ENCODE data around the gene LRRC8E.
A peak's percentile ranks its signal among the peaks of the same experiment; 100 is the strongest.
"Not testable (repeated sequence)": the region's sequence is repeated elsewhere in the genome, so short reads cannot be mapped to it uniquely, and the experiment has no call there.

The LRRC8E gene

DNA sequence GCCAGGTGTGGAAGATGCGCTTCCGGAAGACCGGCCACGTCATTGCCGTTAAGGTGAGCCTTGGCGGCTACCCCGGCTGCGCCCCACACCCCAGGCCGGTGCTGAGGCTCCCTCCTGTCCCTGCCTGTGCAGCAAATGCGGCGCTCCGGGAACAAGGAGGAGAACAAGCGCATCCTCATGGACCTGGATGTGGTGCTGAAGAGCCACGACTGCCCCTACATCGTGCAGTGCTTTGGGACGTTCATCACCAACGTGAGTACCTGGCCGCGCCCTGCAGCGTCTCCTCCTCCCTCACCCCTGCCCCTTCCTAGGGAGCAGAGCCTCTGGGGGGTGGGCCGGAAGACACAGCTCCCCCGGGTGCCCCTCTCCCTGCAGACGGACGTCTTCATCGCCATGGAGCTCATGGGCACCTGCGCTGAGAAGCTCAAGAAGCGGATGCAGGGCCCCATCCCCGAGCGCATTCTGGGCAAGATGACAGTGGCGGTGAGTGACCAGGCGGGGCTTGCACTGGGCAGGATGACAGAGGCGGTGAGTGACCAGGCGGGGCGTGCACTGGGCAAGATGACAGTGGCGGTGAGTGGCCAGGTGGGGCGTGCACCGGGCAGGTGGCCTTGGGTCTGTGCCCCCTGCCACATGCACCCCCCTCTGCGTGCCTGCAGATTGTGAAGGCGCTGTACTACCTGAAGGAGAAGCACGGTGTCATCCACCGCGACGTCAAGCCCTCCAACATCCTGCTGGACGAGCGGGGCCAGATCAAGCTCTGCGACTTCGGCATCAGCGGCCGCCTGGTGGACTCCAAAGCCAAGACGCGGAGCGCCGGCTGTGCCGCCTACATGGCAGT, 22.2 kb downstream of the LRRC8E start:
- no peak for DNase-seq

DNA sequence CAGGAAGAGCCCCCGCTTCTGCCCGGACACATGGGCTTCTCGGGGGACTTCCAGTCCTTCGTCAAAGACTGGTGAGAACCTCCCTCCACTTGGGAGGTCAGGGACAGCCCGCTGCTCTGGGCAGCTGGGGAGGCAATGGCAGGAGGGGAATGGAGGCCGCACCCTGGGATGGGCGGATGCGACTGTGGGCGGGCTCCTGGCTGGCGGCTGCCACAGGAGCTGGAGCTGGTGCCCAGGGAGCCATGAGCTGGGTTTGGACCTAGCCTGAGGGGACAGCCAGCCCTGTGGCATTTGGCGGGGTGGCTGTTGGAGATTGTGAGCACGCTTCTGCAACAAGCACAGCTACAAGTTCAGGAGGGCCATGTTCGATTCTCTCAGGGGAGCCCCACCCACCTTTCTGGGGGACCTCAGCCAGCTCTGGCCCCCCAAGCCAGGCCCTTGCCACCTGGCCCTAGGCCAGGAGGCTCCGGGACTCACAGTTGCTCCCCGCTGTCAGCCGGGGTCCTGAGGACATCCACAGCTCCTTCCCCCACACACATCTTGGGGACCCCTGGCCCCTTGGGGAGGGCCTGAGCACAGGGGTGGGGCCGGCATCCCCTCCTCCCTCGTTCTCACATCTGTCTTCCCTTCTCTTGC, 23.3 kb downstream of the LRRC8E start:
- no peak for DNase-seq

GRCh38 chr19:7912144-7912696, 23.9 kb downstream of the LRRC8E start:
- DNase-seq, result no peak

- DNase-seq, result no peak
These were observed 24.6 kb downstream of the LRRC8E start for GRCh38 chr19:7912697-7913564.

DNA sequence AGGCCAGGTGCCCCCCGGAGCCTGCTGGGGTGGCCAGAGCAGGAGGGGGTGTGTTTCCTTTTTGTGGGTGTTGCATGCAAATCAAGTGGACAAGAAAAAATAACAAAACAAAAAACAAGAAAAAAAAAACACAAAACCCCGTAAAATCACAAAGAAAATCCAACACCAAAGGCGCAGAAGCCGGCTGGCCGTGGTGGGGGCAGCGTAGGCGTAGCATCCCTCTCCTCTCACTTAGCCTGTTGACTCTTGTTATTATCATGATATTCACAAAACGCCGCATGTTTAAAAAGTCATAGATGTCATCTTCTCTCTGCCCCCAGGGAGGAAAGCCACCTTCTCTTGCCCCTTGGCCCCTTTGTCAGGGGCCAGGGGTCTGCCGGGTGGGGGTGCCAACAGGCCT, 25.3 kb downstream of the LRRC8E start:
- DNase-seq, result no peak

- no peak for DNase-seq
These were observed 25.8 kb downstream of the LRRC8E start for GRCh38 chr19:7914099-7914498.

DNA sequence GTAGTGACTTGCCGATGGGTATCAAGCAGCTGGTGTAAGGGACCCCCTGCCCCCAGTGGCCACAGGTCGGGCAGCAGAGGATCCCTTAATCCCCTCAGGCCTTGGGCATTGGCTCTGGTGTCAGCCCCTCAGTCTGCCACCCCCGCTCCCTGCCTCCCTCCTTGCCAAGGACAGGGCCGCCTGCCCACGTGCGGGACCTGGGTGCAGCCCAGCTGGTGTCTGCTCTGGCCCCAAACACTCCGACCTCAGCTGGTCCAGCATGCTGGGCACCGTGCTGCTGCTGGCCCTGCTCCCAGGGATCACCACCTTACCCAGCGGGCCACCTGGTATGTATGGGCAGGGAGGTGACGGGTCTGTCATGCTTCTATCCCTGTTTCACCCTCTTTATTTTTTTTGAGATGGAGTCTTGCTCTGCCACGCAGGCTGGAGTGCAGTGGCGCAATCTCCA, 26.3 kb downstream of the LRRC8E start, which contains the start of gene TGFBR3L:
TGFBR3L (plus strand) TSS at position 233 of the 448 bp plus-strand sequence.
- no peak for DNase-seq

DNA sequence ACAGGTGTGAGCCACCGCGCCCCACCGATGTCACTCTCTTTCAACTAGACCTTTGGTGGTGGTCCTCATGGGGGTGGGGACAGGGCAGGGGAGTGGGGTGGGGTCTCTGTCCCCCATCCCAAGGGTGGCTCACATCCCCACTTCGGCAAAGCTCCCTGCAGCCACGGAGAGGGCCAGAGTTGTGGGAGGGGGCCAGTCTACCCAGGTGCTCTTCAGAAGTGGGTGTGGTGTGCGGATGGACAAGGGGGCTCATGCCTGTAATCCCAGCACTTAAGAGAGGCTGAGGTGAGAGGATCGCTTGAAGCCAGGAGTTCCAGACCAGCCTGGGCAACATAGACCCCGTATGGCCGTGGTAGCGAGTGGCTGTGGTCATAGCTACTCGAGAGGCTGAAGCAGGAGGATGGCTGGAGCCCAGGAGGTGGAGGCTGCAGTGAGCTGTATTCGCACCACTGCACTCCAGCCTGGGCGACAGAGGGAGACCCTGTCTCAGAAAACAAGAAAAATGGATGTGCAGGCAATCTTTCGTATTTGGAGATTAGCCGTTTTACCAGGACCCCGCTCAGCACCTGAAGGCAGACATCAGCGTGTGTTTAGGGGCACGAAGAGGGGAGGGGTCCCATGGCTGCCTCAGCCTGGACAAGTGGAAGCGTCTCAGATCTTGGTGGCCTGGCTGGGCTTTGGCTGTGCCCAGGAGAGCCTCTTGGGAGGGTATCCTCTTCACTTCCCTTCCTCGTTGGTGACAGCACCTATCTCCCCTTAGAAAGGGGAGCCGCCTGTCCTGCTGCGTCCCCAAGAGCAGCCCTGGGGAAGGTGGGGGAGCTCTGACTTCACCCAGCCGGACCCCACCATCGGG, 27.2 kb downstream of the LRRC8E start:
- no peak for DNase-seq

DNA sequence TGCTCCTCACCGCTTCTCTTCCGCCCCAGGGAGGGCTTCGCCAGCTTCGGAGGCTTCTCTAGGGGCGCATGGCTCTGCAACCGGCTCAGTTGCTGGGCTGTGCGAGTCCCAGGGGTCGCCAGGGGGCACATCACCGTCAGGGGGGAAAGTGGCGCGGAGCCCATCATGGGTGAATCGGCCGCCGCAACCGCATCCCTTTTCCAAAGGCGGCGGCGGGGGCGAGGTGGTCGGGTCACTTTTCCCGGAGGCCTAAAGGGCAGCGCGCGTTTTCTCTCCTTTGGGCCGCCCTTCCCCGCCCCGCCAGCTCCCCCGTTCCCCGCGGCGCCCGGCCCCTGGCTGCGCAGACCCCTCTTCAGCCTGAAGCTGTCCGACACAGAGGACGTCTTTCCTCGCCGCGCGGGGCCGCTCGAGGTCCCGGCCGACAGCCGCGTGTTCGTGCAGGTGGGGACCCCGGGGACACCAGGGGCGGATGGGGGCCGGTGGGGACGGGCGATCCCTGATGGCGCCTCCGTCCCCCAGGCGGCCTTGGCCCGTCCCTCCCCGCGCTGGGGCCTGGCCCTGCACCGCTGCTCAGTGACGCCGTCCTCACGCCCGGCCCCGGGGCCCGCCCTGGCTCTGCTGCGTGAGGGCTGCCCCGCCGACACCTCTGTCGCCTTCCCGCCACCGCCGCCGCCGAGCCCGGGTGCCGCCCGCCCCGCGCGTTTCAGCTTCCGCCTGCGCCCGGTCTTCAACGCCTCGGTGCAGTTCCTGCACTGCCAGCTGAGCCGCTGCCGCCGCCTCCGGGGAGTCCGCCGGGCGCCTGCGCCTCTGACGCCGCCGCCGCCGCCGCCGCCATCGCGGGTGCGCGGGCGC, 28.0 kb downstream of the LRRC8E start:
- no peak for DNase-seq

- no peak for DNase-seq
These were observed 28.6 kb downstream of the LRRC8E start for GRCh38 chr19:7916955-7917266.

GRCh38 chr19:7917267-7918061, 29.2 kb downstream of the LRRC8E start:
- no peak for DNase-seq

DNA sequence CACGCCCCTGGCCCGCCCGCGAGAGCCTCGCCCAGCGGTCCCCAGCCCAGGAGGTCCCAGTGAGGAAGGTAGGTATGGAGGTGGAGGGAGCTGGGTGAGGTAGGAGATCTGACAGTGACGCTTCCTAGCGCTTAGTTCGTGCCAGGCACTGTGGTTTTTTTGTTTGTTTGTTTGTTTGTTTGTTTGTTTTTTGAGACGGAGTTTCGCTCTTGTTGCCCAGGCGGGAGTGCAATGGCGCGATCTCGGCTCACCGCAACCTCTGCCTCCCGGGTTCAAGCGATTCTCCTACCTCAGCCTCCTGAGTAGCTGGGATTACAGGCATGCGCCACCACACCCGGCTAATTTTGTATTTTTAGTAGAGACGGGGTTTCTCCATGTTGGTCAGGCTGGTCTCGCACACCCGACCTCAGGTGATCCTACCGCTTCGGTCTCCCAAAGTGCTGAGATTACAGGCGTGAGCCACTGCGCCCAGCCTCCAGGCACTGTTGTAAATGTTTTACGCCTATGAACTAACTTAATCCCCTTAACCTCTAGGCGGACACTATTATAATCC, 29.8 kb downstream of the LRRC8E start:
- DNase-seq, result not testable (repeated sequence)

GRCh38 chr19:7918615-7919421, 30.5 kb downstream of the LRRC8E start:
- DNase-seq, result no peak

DNA sequence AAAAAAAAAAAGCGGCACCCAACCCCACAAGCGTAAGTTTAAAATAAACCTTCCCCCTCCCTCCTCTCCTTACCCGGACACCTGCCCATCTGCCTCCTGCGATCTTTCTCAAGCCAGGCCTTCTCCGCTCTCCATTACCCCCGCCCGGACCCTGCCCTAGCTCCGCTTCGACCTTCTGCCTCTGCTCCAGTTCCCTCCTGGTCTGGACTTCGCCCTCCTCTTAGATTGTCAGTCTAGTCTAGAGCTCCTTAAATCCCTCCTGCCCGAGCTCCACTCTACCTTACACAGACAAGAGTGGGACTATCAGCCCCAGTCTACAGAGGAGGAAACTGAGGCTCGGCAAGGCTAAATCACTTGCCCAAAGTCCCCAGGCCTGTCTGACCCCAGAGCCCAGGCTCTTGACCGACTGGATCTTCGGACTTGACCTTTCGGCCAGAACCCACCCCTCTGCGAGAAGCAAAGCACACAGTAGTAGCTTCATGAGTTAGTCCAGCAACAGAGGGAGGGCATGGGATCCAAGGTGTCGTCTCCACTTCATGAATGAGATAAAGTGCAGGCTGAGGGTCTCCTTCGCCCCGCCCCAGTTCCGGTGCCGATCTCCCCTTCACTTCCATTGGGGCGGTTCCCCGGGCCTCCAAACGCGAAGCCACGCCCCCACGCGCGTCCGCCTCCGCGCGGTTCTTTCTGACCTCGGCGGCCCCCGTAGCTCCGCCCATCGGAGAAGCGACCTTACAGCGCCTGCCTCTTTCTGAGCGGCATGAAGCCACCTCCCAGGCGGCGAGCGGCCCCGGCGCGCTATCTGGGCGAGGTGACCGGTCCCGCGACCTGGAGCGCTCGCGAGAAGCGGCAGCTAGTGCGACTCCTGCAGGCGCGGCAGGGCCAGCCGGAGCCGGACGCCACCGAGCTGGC, 31.6 kb downstream of the LRRC8E start, which contains the start of gene SNAPC2:
SNAPC2 (plus strand) TSS at position 729 of the 909 bp plus-strand sequence; CDS start at position 758, 29 bp downstream.
- peak; percentile 90 for DNase-seq

GRCh38 chr19:7920519-7921301, 32.4 kb downstream of the LRRC8E start:
- peak; percentile 94 for DNase-seq

DNA sequence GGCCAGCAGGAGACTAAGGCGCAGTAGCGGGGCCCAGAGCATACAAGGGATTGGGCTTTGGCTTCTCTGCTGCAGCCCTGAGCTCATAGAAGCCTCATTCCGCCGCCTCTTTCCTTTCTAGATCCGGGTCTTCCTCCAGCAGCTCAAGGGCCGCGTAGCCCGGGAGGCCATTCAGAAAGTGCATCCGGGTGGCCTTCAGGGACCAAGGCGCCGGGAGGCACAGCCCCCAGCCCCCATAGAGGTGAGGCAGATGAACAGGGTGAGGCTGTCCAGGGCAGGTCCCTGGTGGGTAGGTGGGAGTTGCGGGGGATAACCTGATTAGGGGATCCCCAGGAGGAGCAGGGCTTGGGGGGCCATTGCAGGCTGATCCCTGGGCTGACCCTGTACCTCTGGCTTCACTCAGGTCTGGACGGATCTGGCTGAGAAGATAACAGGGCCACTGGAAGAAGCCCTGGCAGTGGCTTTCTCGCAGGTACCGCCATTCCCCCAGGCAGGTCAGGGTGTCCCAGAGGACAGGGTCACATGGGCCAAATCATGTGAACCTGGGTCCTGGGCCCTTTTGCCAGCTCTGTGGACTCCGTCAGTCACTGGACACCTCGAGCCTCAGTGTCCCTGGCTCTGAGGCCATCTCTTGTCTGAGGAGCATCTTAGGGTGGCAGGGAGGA, 33.1 kb downstream of the LRRC8E start:
- DNase-seq, result no peak

Measured in NCI-H446 treated with DMSO at 0.1 percent for 48 hours (cell line).